ELF-1 (cell line): ENCODE measurements around the gene DIPK1C.
A peak's percentile ranks its signal among the peaks of the same experiment; 100 is the strongest.

ENCODE experiments used
- DNase-seq: peaks from one replicate; pipeline ENCODE4 v3.0.0-alpha.2; 2016; ENCODE audit warnings: low read depth, low spot score

The DIPK1C gene

DNA sequence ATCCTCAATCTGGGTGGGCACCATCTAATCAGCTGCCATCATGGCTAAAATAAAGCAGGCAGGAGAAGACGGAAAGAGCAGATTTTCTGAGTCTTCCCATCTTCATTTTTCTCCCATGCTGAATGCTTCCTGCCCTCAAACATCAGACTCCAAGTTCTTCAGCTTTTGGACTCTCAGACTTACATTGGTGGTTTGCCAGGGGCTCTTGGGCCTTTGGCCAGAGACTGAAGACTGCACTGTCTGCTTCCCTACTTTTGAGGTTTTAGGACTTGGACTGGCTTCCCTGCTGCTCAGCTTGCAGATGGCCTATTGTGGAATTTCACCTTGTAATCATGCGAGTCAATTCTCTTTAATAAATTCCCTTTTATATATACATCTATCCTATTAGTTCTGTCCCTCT lies 36.6 kb downstream of the DIPK1C start:
- no peak for DNase-seq

DNA sequence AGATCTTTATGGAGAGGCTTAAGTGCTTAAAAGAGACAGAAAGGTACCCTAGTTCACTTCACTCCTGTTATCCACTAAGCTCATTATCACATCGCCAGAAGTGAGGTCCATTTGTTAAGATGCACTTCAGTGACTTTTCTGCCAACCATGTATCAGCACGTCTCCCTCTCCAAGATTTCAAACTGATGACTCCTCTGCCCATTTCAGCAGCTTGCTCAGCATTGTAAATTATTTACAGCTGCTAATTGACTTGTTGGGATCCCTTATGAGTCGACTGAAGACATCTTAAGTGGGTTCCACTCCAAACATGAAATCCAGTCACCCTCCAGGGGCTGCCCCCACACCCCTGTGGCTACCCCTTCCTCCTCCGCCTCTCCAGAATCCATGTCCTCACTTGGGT lies 37.3 kb downstream of the DIPK1C start:
- DNase-seq, result no peak

DNA sequence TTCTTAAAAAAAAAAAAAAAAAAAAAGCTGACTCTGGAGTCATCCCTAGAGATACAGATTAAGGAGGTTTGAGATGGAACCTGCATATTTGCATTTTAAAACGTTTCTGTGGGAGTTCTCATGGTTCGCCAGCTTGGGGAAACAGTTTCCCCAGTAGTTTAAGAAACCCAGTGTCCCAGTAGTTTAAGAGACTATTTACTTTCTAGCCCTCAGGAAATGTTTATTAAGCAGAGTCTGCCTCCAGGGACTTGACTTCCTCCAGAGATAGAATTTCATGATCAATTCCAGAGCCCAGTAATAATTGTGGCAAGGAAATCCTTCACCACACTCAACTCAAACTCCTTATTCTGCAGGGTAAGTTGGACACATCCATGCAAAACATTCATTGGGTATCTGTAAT lies 39.1 kb downstream of the DIPK1C start:
- no peak for DNase-seq

DNA sequence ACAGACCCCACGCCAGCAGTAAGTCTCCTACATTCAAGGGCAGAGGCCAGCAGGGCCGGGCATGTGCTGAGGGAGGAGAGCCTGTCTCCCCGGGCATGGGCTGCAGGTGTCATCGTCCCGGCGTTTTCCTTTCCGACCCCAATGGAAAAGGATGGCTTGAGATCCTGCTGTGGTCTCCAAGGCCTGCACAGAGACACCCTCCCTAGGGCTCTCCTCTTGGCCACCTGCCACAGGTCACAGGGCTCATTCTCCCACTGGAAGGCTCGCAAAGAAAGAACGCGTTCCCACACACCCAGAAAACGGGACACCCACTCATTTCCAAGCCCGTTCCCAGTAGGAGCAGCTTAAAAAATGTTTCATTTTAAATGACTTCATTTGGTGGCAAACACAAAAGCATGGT lies 41.0 kb downstream of the DIPK1C start:
- no peak for DNase-seq

DNA sequence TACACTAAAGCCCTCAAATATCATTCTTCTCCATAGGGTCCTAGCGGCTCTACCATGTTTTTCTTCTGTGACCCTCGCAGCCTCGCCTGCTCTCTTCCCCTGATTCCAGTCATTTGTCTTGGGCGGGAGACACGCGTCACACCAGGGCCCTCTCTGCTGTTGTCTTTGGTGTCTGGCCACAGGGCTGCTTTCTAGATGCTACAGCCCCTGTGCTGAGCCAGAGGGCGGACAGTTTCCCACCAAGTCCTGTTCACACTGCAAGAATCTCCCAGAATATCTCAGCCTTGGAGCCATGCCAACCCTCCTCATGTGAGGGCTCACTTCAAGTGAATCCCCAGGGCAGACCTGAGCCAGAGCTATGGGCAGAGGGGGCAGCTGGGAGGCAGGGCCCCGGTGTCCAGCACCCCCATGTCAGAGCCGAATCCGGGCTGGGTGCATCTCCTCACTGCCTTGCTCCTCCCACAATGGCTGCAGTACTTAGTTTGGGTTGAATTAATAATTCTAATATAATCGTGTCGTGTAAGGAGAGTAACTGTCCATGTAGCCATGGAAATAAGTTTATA lies 42.1 kb downstream of the DIPK1C start:
- DNase-seq, result no peak

DNA sequence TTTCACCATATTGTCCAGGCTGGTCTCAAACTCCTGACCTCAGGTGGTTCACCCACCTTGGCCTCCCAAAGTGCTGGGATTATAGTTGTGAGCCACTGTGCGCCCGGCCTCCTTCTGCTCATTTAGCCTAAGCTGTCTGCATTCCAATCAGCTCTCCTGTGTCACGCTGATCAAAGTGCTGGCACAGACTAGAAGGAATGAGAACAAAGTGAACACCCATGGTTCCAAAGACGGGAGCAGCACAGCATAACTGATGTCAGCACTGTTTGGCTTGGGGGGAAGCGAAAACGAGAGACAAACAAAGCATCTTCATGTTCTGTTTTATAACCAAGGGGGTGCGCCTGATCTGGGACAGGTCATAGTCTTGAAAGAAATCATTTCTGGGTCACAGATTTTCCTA lies 43.3 kb downstream of the DIPK1C start:
- no peak for DNase-seq

DNA sequence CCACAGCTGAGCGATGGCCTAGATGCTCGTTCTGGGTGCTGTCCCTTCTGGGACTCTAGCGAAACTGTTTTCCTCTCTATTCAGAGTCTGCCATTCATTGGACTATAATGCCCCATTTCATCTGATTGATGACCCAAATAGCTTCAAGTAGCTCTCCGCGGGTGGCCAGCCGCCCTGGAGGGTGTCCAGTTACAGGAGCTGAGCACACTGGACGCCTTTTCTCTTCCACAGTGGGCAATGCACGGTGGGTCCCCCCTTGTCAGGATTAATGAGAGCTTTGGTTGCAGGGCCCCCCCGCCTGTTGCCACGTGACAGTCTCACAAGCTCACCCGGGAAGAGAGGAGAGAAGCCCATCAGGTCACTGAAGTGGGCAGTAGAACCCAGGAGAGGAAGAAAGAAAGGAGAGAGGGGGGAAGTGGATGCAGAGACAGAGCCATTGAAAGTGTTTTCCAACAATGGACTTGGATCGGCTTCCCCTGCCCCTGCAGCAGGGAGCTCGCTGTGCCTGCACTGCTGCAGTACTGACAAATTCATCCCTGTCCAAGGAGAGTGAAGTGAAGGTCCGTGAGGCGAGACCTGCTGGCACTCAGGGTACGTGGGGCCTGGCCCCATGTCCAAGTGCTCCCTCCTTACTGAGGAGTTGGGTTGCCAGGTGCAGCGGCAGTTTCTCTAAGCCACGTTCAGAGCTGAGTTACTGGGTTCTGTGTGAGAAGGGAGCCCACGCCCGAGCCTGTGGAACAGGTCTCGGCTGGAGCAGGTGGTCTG lies 44.8 kb downstream of the DIPK1C start:
- peak; percentile 52 for DNase-seq

DNA sequence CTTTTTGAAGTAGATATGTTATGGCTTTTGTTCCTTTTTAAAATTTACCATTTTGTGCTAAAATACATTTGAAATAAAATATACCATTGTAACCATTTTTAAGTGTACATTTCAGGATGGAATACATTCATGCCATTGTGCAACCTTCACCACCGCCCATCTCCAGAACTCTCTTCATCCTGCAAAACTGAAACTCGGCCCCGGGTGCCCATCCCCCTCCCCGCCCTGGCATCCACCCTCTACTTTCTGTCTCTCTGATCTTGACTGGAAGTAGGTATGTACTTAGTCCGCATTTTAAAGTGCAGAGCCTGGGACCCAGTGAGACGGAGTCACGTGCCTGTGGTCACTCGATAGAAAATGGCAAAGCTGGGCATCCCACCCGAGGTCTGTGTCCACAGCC lies 45.6 kb downstream of the DIPK1C start:
- DNase-seq, result no peak

DNA sequence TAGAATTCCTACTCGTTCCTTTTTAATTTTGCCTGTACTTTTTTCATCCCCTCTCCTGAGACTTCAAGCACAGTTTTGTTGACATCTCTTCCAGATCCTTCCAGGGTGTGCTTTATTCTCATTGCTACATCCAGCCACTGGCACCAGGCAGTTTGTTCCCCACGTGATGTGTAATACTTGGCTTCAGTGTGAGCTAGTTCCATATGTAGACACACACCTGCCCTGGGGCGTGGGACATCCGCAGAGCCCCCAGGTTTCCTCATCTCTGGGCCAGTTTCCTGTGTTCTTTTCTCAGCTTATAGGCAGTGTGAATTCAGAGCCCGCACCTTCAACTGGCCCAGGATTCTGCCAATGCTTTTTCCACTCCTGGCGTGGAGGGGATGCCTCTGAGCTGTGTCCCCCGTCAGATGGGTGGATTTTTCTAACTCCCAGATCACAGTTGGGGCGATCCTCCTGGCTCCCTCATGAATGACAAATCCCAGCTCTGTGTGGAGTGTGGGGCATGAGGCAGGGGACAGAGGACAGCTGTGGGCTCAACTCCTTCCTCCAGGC lies 46.6 kb downstream of the DIPK1C start:
- no peak for DNase-seq

DNA sequence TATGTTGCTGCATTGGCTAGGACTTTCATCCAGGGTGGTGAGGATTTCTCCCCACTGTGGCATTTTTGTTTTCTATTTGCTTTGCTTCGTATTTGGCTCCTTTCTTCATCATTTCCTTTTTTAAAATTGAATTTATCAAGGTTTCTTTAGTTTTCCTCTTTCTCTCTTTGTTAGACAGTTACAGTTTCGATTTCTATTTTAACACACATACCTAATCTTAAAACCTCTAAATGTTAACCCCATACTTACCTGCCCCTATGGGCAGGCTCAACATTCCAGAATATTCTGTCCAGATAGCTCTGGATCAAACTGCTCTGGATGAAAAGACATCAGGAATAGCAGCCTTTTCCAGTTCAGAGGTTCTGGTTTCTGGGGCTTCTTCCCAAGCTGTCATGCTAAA lies 49.2 kb downstream of the DIPK1C start:
- DNase-seq, result no peak

DNA sequence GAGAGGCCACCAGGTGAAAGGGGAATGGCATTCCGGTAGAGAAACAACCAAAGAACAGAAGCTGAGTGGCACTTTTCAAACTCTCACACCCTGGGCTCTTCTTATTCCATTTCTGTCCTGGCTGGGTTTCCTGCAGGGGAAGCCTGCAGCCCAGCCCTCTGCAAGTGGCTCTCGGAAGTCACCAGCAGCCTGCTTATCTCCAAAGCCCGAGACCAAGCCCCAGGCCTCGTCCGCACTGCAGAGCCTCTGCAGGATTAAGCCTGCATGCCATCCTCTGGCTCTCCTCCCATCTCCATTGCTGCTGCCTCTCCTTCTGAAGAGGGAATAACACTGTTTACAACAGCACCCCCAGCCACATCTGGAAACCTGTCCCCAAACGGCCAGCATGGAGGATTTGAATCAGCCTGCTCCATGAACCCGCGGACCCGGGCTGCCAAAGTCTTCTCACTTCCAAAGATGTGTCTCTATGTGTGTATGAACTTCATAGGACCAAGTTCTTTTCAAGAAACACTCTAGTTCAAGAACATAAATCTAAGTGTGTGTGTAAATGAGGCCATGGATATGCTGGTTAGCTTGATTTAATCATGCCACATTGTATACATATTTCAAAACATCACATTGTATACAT lies 54.2 kb downstream of the DIPK1C start:
- peak; percentile 80 for DNase-seq

DNA sequence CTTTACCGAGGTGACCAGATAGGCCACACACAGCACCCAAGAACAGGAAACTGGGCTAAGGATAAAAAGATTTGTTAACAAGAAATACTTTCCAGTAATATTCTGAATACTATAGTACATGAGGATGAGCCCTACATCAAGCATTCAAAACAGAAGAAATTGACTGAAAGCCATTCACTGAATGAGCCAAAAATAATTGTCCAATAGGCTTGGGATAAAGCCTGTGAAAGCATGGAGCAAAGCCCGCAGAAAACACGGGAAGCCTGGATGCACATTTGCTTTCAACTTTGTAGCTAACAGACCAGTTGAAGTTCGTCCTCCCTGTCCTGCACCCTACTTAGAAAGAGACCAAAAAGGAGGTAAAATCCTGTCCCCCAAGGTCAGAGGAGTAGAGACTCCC lies 56.3 kb downstream of the DIPK1C start:
- no peak for DNase-seq

DNA sequence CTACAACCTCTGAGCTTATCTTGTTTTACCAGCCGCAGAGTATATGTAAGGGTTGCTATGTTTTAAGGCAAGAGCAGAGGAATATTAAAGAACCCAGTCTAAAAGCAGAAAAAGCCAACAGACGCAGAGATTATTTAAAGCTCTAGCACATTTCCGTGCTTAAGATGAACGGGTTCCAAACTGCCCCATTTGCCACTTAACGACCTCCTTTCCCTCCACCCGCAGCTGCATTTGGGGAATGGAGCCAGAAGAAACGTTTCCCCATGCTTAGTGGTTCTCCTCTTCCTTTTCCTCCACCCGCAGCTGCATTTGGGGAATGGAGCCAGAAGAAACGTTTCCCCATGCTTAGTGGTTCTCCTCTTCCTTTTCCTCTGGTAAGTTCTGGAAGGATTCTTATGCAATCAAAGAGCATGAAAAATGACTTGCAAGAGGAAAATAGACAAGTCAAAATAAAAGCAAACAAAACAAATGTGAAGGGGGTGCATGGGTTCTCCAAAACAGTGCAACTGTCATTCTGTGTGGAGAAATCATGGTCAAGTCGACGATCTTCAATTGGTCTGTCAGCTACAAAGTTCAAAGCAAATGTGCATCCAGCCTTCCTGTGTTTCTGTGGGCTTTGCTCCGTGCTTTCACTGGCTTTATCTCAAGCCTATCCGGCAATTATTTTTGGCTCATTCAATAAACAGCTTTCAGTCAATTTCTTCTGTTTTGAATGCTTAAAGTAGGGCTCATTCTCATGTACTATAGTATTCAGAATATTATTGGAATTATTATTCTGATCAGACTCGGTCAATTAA lies 57.8 kb downstream of the DIPK1C start:
- DNase-seq, result no peak

DNA sequence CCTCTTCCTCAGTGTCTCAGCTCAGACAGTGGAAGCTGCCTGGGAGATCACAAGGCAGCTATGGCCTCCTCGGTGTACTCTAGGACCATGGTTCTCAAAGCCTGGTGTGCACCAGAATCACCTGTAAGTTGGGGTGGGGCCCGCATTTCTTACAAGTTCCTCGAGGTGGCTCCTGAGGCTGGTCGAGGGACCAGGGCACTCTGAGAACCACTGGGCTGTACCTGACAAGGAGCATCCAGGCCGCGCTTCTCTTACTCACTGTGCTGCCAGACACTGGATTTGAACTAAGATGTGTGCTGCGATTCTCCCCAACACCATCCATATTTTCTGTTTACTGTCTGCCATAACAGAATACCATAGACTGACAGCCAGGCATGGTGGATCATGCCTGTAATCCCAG lies 59.5 kb downstream of the DIPK1C start:
- DNase-seq, result no peak

DNA sequence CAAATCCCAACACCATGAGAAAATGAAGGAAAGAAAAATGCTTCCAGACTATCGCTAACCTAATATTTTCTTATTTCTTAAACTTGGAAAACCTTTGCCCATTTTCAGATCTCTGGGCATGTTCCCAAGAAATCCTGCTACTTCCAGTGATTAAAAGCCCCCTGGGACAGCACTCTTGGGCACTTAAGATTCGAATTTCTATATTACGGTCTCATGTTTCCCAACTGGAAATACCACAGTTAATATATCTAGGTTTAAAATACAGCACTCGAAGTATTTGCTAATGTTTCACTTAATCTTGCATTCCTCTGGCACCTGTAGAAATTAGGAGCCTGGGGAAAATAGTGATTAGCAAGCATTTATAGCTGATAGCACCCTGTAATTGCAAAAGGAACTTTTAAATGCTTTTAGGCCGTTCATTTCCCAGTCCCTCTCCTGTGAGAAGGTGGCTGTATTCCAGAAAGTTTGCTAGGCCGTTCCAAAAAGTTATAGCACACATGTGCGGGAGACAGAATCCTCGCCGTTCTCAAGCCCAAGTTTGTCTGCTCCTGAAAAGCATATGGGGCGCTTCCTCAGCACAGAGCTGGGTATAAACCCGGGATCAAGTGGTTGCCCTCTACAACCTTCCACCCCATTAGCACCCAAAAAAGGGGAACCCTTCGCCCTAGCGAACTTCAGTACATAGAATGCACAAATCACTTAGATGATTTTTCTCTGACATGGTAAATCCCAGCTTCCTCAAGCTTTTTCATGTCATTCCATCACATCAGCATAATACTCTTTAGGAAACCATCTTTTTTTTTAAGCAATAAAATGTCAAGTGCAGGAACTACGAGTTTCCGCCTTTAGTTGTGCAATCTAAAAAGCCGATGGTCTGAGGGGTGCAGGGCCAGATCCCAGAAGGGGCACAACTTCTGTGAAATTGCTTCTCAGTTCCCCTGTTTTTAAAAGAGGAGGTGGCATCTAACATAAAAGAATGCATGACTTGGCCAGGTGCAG lies 60.6 kb downstream of the DIPK1C start:
- DNase-seq, result no peak

DNA sequence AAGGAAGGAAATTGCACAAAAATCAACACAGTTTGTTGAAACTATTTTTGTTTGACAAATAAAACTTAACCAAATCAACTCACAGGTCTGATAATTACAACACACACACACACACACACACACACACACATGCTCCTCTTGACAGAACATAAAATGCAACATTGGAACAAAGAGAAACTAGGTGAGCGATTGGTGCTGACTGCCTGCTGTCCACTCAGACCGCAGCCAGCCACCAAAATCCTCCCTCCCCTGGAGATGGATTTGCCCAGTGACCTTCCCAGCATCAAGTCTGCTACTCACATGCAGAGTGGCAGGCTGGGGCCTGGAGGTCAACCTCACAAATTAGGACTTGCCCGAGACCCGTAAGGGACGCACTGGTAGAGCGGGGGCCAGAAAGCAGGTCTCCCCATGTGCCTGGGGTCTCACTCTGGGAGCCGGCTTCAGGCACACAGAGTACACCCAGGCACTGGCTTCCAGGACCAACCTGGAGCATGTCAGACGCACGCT lies 61.4 kb downstream of the DIPK1C start:
- DNase-seq, result no peak

DNA sequence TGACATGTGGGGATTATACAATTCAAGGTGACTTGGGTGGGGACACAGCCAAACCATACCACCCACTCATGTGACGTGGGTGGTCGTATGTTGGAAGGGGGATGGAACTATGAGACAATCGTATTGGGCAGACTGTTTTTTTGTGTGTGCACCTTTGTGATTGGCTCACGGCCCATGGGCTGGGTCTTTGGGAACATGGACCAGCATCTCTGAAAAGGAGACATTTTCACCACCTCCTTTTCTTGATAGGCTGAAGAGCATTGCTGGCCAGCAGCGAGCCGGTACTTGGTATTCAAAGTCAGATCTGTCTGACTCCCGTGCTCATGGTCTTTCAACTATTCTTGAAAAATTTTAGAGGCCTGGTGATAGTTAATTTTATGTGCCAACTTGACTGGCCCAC lies 62.1 kb downstream of the DIPK1C start:
- DNase-seq, result no peak

DNA sequence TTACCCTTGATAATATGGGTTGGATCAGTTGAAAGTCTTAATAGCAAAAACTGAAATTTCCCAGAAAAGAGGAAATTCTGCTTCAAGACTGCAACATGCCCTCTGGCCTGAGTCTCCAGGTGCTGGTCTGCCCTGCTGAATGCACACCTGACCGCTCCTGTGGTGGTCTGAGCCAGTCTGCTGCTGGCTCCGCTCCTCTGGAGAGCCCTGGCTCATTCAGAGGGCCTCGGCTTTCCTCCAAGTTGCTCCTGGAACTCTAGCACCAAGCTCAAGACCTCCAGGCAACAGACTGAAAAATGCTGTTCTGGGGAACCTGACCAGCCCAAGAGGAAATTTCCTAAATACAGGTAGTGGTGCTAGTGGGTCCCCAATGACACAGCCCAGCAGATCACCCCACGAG lies 64.8 kb downstream of the DIPK1C start:
- DNase-seq, result no peak

DNA sequence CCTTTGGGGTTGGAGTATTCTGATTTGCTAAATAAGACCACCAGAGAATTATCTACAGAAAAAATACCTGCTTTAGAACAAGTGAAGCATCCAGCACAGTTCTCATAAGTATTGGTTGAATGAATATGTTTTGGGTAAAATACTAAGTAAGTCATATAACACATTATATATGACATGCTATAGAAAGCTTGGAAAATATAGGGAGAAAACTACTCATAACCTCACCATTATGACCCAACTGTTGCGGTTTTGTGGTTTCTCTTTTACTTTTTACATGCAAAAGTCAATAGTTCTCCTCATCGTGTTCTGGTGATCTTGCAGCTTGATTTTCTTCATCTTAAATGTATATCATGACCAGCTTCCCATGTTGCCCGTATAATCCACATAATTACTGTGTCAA lies 66.2 kb downstream of the DIPK1C start:
- no peak for DNase-seq

DNA sequence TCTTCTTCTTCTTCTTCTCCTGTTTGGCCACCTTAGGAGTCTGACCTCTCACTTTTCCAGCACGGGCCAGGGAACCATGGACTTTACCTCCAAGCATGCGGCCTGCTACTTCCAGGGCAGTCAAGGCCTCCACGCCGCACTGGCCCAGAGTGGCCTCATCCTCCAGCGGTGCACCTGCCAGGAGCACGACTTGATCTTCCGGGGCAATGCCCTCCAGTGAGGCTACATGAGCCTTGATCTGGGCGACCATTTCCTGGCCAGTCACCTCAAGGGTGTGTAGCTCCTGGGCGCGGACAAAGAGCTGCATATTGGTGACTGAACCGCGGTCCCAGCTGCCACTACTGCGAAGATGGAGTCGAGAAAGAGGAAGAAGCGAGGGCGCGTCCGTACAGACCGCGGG lies 67.1 kb downstream of the DIPK1C start:
- no peak for DNase-seq
